ENCODE results near the gene DGCR2. TPM values are rescaled to one million over a fixed set of nuclear protein-coding genes. Genes with fewer than 3 reads are reported as not detected.

The DGCR2 gene
- total and polyA plus RNA-seq, 2 of the 4 experiments (the other 2 are of a cell fraction) = 17.2 to 35.4 TPM

DNA sequence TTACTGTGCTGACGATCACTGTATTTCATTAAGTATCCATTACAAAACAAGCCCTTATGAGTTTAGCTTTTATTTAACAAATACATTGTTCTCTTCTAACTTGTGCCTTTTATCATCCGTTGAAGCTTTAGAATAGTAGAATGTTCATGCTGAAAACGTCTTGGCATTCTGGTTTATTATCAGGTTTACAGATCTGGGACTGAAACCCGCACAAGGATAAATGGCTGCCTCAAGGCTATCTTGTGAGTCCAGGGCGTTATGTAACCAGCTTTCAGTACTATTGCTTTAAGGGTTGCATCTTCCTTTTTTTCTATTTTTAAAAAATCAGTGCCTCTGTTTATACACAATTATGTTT is 119.6 kb downstream of the DGCR2 start:
- ChIA-PET CTCF (no interaction called here), POLR2A (ENCODE audit: unreplicated experiment) (no interaction called here)
- in situ Hi-C loops (cut with MboI; ENCODE audit: low sequenced_read_pairs) (no loop called here), intact Hi-C loops (cut with micrococcal nuclease) (no loop called here), dilution Hi-C loops (cut with HindIII; ENCODE audit: low sequenced_read_pairs, unreplicated experiment) (no loop called here)
- Histone ChIP-seq H2AK5ac (ENCODE audit: low read depth, low read length) (no peak overlapping the region), H3K4ac (ENCODE audit: low read depth, low read length) (no peak overlapping the region), H2BK5ac (ENCODE audit: low read depth, low read length, poor library complexity, severe bottlenecking) (no peak overlapping the region), H4K5ac (ENCODE audit: low read depth, low read length) (no peak overlapping the region), H3K4me3 (ENCODE audit: insufficient read depth, low read depth, low read length) (no peak overlapping the region), H3K9ac (ENCODE audit: low read depth, low read length) (no peak overlapping the region), H3K36me3 (ENCODE audit: control insufficient read depth, insufficient read depth, low read length) (no peaks in the 10 kb centered on the region), H2AFZ (replicated peaks; ENCODE audit: low read length, poor library complexity) (no peak overlapping the region), H3K27me3 (ENCODE audit: control insufficient read depth, insufficient read depth, low read length) (peaks cover 21% of the 10 kb centered on the region), H4K91ac (ENCODE audit: insufficient read depth, low read depth, low read length) (no peak overlapping the region), H3K27ac (ENCODE audit: insufficient read depth, low read length) (no peak overlapping the region), H3K4me1 (ENCODE audit: control insufficient read depth, insufficient read depth, low read length) (no peaks in the 10 kb centered on the region), H3K9me3 (ENCODE audit: control insufficient read depth, insufficient read depth, low read length) (peaks cover 2% of the 10 kb centered on the region; the same call in 1 of the 2 replicates), H3K14ac (replicated peaks; ENCODE audit: low read depth, low read length) (no peak overlapping the region), H2BK15ac (ENCODE audit: low read depth, low read length) (no peak overlapping the region), H3K79me1 (ENCODE audit: low read depth in 1 of 2, low read length in 2 of 2) (no peaks in the 10 kb centered on the region), H2AK9ac (replicated peaks; ENCODE audit: low read depth, low read length, poor library complexity) (no peak overlapping the region), H2BK20ac (ENCODE audit: low read depth, low read length) (no peak overlapping the region), H3K18ac (ENCODE audit: low read depth, low read length) (no peak overlapping the region), H3K9me1 (ENCODE audit: insufficient read depth, low read length) (no peaks in the 10 kb centered on the region), H3K4me2 (ENCODE audit: low read depth, low read length) (no peak overlapping the region), H4K8ac (ENCODE audit: low read depth in 2 of 2, low read length in 2 of 2) (no peak overlapping the region), H2BK120ac (ENCODE audit: low read depth, low read length) (no peak overlapping the region), H3K56ac (ENCODE audit: extremely low read depth, insufficient read depth, low read length) (no peak overlapping the region), H3K23ac (ENCODE audit: low read depth, low read length) (no peak overlapping the region), H4K20me1 (ENCODE audit: insufficient read depth, low read length) (no peaks in the 10 kb centered on the region)
- ATAC-seq (ENCODE audit: low read depth) = no peak
- BruUV-seq (replicated peaks) = no TSS peak
- TF ChIP-seq POLR2A (IDR thresholded peaks at IDR 0.05; ENCODE audit: low read depth, low read length) = no peak
- TF ChIP-seq SMC3 (IDR thresholded peaks at IDR 0.05; ENCODE audit: low read depth, low read length) = no peak
- TF ChIP-seq NFE2L2 (IDR thresholded peaks at IDR 0.05; ENCODE audit: low read depth, low read length) = no peak
- no peak for TF ChIP-seq CHD1 (IDR thresholded peaks at IDR 0.05; ENCODE audit: low read depth, low read length)
- no peak for TF ChIP-seq RCOR1 (IDR thresholded peaks at IDR 0.05; ENCODE audit: insufficient replicate concordance, low read length)
- TF ChIP-seq CEBPB (IDR thresholded peaks at IDR 0.05; ENCODE audit: low read depth, low read length) = no peak
- no peak for TF ChIP-seq MAZ (IDR thresholded peaks at IDR 0.05; ENCODE audit: borderline replicate concordance, low read depth, low read length)
- WGBS, 2 experiments (ENCODE audit: extremely low coverage in 2 of 2, insufficient read length in 1 of 2) = no CpG with 5 or more reads among the region's 5 CpGs
- DNase-seq = no peak

Data from IMR-90 (cell line).